Activated CD8-positive, alpha-beta memory T cell treated with anti-CD3 and anti-CD28 coated beads for 4 hours (primary cell): ENCODE results near the gene C22orf23.

Experiments used
- DNase-seq, 2 donors: peaks; one replicate each; pipeline ENCODE4 v3.0.0-alpha.2; 2020; ENCODE audit warnings: low read depth in 2 of 2

C22orf23 gene

GRCh38 chr22:37898441-37899181 is 54.8 kb downstream of the C22orf23 start:
- DNase-seq = no peak

DNA sequence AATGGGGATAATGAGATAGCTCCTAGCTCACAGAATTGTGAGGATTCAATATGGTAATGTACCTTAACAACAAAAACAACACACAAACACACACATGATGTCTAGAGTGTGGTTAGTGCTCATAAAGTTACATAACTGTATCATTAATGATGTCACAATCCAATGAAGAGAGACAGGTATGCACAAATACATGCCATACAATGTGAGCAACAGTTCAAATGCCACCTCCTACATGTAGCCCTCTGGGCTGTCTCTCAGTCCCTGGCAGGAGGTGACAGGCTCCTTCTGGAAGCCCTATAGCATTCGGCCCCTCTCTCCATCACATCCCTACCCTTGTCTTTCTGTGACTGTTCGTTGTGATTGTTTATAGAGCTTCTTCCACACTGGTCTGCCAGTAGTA is 55.6 kb downstream of the C22orf23 start:
- DNase-seq = no peak

GRCh38 chr22:37896939-37897338 is 56.5 kb downstream of the C22orf23 start:
- DNase-seq = no peak

GRCh38 chr22:37896181-37896592 is 57.2 kb downstream of the C22orf23 start:
- DNase-seq = no peak

- no peak for DNase-seq
Observed at GRCh38 chr22:37894939-37895670, 58.3 kb downstream of the C22orf23 start.

- no peak for DNase-seq
Observed at GRCh38 chr22:37893583-37893983, 59.8 kb downstream of the C22orf23 start.
